ENCODE data around the gene SPATA45.
"Not testable (repeated sequence)": the region's sequence is repeated elsewhere in the genome, so short reads cannot be mapped to it uniquely, and the experiment has no call there.

Gene SPATA45

GRCh38 chr1:212856755-212857154, 9.3 kb upstream of the SPATA45 start:
- no peak for DNase-seq (ENCODE audit: low spot score)
- no peak for TF ChIP-seq CTCF (IDR thresholded peaks at IDR 0.05; ENCODE audit: extremely low read depth, missing control alignments)

- TF ChIP-seq CTCF (IDR thresholded peaks at IDR 0.05; ENCODE audit: extremely low read depth, missing control alignments): no peak
- DNase-seq (ENCODE audit: low spot score): no peak
Observed at GRCh38 chr1:212853658-212854057, 6.2 kb upstream of the SPATA45 start.

- no peak for TF ChIP-seq CTCF (IDR thresholded peaks at IDR 0.05; ENCODE audit: extremely low read depth, missing control alignments)
- DNase-seq (ENCODE audit: low spot score): no peak
Observed at GRCh38 chr1:212852105-212852688, 4.7 kb upstream of the SPATA45 start.

- DNase-seq (ENCODE audit: low spot score): not testable (repeated sequence)
Observed at GRCh38 chr1:212844521-212844920, 2.9 kb downstream of the SPATA45 start.

GRCh38 chr1:212838145-212838544, 9.3 kb downstream of the SPATA45 start:
- no peak for DNase-seq (ENCODE audit: low spot score)
- TF ChIP-seq CTCF (IDR thresholded peaks at IDR 0.05; ENCODE audit: extremely low read depth, missing control alignments): no peak

- not testable (repeated sequence) for DNase-seq (ENCODE audit: low spot score)
Observed at GRCh38 chr1:212833211-212834207, 13.9 kb downstream of the SPATA45 start.

- no peak for DNase-seq (ENCODE audit: low spot score)
- no peak for TF ChIP-seq CTCF (IDR thresholded peaks at IDR 0.05; ENCODE audit: extremely low read depth, missing control alignments)
Observed at GRCh38 chr1:212828395-212828794, 19.1 kb downstream of the SPATA45 start.

GRCh38 chr1:212827831-212828278, 19.6 kb downstream of the SPATA45 start:
- DNase-seq (ENCODE audit: low spot score): no peak
- no peak for TF ChIP-seq CTCF (IDR thresholded peaks at IDR 0.05; ENCODE audit: extremely low read depth, missing control alignments)
